Keratinocyte (primary cell): ENCODE measurements around the gene ZNF267. TPM values are rescaled to one million over a fixed set of nuclear protein-coding genes. Genes with fewer than 3 reads are reported as not detected.

Experiments used
- DNase-seq: peaks from one replicate; pipeline ENCODE4 v3.0.0-alpha.2; 2011; ENCODE audit warnings: low read depth, missing footprints, low spot score
- FAIRE-seq: peaks from 2 replicates; lab custom pipeline; 2011; peaks lifted over from hg19 to GRCh38; lab: Jason Lieb, UNC
- H2AFZ ChIP-seq: 2 replicates; pipeline ENCODE4 v1.6.0; 2012; ENCODE audit warnings: low read length, control low read depth, inconsistent platforms; ENCODE audit not compliant: control insufficient read depth
- H3K27ac ChIP-seq: 2 replicates; pipeline ENCODE4 v1.5.1; 2011; ENCODE audit warnings: low read length; ENCODE audit not compliant: control insufficient read depth, insufficient read depth
- H3K27me3 ChIP-seq: 3 replicates; pipeline ENCODE4 v1.6.0; 2011; ENCODE audit warnings: low read length; ENCODE audit not compliant: control insufficient read depth, insufficient read depth; ENCODE audit errors: extremely low read depth
- H3K36me3 ChIP-seq, 2 experiments: 2 replicates in 1 of 2; 3 replicates in 1 of 2; pipeline ENCODE4 v1.5.1; 2011; ENCODE audit warnings: low read length in 2 of 2, mild to moderate bottlenecking in 1 of 2; ENCODE audit not compliant: control insufficient read depth in 2 of 2, insufficient read depth in 2 of 2; ENCODE audit errors: extremely low read depth in 1 of 2
- H3K4me1 ChIP-seq: 3 replicates; pipeline ENCODE4 v1.5.1; 2011; ENCODE audit warnings: low read length; ENCODE audit not compliant: control insufficient read depth, insufficient read depth; ENCODE audit errors: extremely low read depth
- H3K4me2 ChIP-seq: 3 replicates; pipeline ENCODE4 v1.6.0; 2011; ENCODE audit warnings: low read depth, low read length; ENCODE audit not compliant: control insufficient read depth, insufficient read depth; ENCODE audit errors: extremely low read depth
- H3K4me3 ChIP-seq, 3 experiments: fragments of 200-600 bp in 1 of 3; sonication (generic) in 1 of 3; 2 replicates in 2 of 3; 3 replicates in 1 of 3; pipeline ENCODE4 v1.5.1; 2011 to 2016; ENCODE audit warnings: low read length in 3 of 3, mild to moderate bottlenecking in 3 of 3, control low read depth in 2 of 3, inconsistent platforms in 1 of 3, low read depth in 1 of 3, mixed read lengths in 1 of 3, mixed run types in 1 of 3, moderate library complexity in 1 of 3; ENCODE audit not compliant: control insufficient read depth in 2 of 3, insufficient read depth in 2 of 3; ENCODE audit errors: extremely low read depth in 1 of 3
- H3K79me2 ChIP-seq: 2 replicates; pipeline ENCODE4 v1.6.0; 2012; ENCODE audit warnings: low read length; ENCODE audit not compliant: control insufficient read depth, insufficient read depth
- H3K9ac ChIP-seq: 3 replicates; pipeline ENCODE4 v1.6.0; 2011; ENCODE audit warnings: low read length; ENCODE audit not compliant: control insufficient read depth, insufficient read depth; ENCODE audit errors: extremely low read depth
- H3K9me1 ChIP-seq: 3 replicates; pipeline ENCODE4 v1.6.0; 2011; ENCODE audit warnings: low read length; ENCODE audit not compliant: control insufficient read depth, insufficient read depth; ENCODE audit errors: extremely low read depth
- H3K9me3 ChIP-seq: 2 replicates; pipeline ENCODE4 v1.5.1; 2012; ENCODE audit warnings: low read depth, low read length; ENCODE audit not compliant: control insufficient read depth
- H4K20me1 ChIP-seq: 3 replicates; pipeline ENCODE4 v1.6.0; 2011; ENCODE audit warnings: low read length; ENCODE audit not compliant: control insufficient read depth, insufficient read depth; ENCODE audit errors: extremely low read depth
- EZH2 ChIP-seq: IDR thresholded peaks from one replicate; pipeline ENCODE4 v1.6.1; 2012; ENCODE audit warnings: inconsistent platforms, mild to moderate bottlenecking, low read length, moderate library complexity
- dilution Hi-C: fragments of 300-500 bp; cut with MboI; formaldehyde crosslinking; loops from one replicate; pipeline ENCODE4 v1.7.0; 2020; ENCODE audit warnings: low sequenced_read_pairs; ENCODE audit not compliant: extremely low pct_ligation_motif_present
- polyA plus RNA-seq, 5 experiments: library from polyadenylated mRNA; depleted of rRNA in 3 of 5; stranded (reverse) in 3 of 5; stranded (forward) in 1 of 5; unstranded in 1 of 5; fragments of >200 nt; gene quantifications; 1 replicate in 1 of 5; 2 replicates in 3 of 5; 3 replicates in 1 of 5; pipeline versions ENCODE4 v1.2.1 to v1.2.3, GENCODE V29; 2011 to 2012; ENCODE audit warnings: missing spikeins in 2 of 5, low read depth in 1 of 5, low replicate concordance in 1 of 5
- TF ChIP-seq, protein P1 (sequence below), 3 experiments: IDR thresholded peaks in 1 of 3; conservative IDR thresholded peaks in 1 of 3; optimal IDR thresholded peaks in 1 of 3; 2 replicates in 2 of 3; 3 replicates in 1 of 3; pipeline versions ENCODE3 to v1.5.1; 2011; ENCODE audit warnings: low read length in 3 of 3, mild to moderate bottlenecking in 3 of 3, moderate library complexity in 2 of 3, control low read depth in 1 of 3, inconsistent platforms in 1 of 3; ENCODE audit not compliant: insufficient read depth in 2 of 3; ENCODE audit errors: extremely low read depth in 1 of 3

ZNF267 gene
- polyA plus RNA-seq, 1 donor (not counting 4 experiments of a cell fraction or from before 2014, with no cell fraction given), result 10.7 TPM

- Histone ChIP-seq H3K36me3 (peaks cover 13 to 20% of the 10 kb centered on the region in 2 experiments), H4K20me1 (peaks cover 18% of the 10 kb centered on the region), H2AFZ (no peak overlapping the region), H3K9me1 (peaks cover 3% of the 10 kb centered on the region), H3K4me1 (peaks cover 50% of the 10 kb centered on the region), H3K9me3 (no peaks in the 10 kb centered on the region), H3K27ac (peak overlapping the region; percentile 96), H3K4me2 (peak overlapping the region; percentile 65), H3K9ac (peak overlapping the region; percentile 71), H3K4me3 (peak overlapping the region in 2 of 3 experiments; percentile 19 to 46), H3K79me2 (peaks cover 78% of the 10 kb centered on the region), H3K27me3 (no peaks in the 10 kb centered on the region)
- DNase-seq, result peak; percentile 67
- FAIRE-seq, result peak; percentile 48
- TF ChIP-seq EZH2, result no peak
- TF ChIP-seq, protein P1, sequence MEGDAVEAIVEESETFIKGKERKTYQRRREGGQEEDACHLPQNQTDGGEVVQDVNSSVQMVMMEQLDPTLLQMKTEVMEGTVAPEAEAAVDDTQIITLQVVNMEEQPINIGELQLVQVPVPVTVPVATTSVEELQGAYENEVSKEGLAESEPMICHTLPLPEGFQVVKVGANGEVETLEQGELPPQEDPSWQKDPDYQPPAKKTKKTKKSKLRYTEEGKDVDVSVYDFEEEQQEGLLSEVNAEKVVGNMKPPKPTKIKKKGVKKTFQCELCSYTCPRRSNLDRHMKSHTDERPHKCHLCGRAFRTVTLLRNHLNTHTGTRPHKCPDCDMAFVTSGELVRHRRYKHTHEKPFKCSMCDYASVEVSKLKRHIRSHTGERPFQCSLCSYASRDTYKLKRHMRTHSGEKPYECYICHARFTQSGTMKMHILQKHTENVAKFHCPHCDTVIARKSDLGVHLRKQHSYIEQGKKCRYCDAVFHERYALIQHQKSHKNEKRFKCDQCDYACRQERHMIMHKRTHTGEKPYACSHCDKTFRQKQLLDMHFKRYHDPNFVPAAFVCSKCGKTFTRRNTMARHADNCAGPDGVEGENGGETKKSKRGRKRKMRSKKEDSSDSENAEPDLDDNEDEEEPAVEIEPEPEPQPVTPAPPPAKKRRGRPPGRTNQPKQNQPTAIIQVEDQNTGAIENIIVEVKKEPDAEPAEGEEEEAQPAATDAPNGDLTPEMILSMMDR (optimal IDR thresholded peaks at IDR 0.05 in 1 of 3, IDR thresholded peaks at IDR 0.05 in 1 of 3, conservative IDR thresholded peaks at IDR 0.05 in 1 of 3; ENCODE audit: extremely low read depth in 1 of 3, insufficient read depth in 2 of 3, low read length in 3 of 3), result no peak
- dilution Hi-C loops, result no loop called here
Observed at GRCh38 chr16:31876951-31877828, 3.6 kb downstream of the ZNF267 start.

DNA sequence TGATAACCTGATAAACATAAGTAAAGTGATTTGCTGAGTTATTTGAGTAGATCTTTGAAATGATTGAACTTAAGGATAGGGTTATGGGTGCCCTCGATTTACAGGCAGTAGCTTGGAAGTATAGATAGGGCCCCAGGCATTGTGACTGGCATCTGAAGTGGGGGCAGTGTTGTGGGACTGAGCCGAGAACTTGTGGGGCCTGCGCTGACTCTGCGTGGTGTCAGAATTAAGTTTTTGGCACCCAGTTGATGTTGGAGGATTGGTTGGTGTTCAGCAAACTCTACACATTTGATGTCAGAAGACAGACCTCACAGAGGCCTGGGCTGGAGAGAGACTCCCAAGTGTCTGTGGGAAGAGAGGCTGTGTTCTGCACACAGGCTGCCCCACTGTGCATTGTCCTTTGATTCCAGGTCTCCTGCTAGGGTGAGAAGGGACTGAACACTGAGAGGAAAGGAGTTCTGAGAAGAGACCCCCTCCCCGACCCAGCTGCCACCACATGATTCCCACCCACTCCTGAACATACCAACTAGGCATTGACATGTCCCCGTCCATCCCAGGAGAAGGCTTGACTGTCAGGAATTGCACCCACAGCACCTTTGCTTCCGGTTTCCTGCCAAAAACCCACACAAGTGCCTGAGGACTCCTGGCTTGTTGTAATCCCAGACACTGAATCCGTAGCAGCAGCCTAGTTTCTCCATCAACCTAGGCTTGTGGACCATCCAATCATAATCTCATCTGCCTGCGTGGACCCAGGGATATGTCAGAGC, 4.5 kb downstream of the ZNF267 start:
- FAIRE-seq (no peak), DNase-seq (no peak)
- Histone ChIP-seq H3K27ac (peak overlapping the region; percentile 96), H3K4me3 (peak overlapping the region in 1 of 3 experiments; percentile 25), H3K9me3 (no peaks in the 10 kb centered on the region), H3K36me3 (peaks cover 13 to 20% of the 10 kb centered on the region in 2 experiments), H3K9me1 (peaks cover 3% of the 10 kb centered on the region), H3K79me2 (peaks cover 87% of the 10 kb centered on the region), H4K20me1 (peaks cover 18% of the 10 kb centered on the region), H3K4me2 (peak overlapping the region; percentile 65), H3K9ac (peak overlapping the region; percentile 71), H2AFZ (no peak overlapping the region), H3K27me3 (no peaks in the 10 kb centered on the region), H3K4me1 (peaks cover 48% of the 10 kb centered on the region)
- dilution Hi-C loops, result no loop called here
- TF ChIP-seq EZH2, result no peak
- TF ChIP-seq, protein P1 (optimal IDR thresholded peaks at IDR 0.05 in 1 of 3, IDR thresholded peaks at IDR 0.05 in 1 of 3, conservative IDR thresholded peaks at IDR 0.05 in 1 of 3; ENCODE audit: extremely low read depth in 1 of 3, insufficient read depth in 2 of 3, low read length in 3 of 3), result no peak
